Fibroblast of lung (primary cell): Measurements from ENCODE around the gene WSB1. TPM values are rescaled to one million over a fixed set of nuclear protein-coding genes. Genes with fewer than 3 reads are reported as not detected.

Source experiments
- DNase-seq, 2 donors: peaks; one replicate each; pipeline versions ENCODE4 v3.0.0 to v3.0.0-alpha.2; 2010; ENCODE audit warnings: low read depth in 2 of 2
- H2AFZ ChIP-seq: 2 replicates; pipeline ENCODE4 v1.5.1; 2012; ENCODE audit warnings: low read length, control low read depth, inconsistent platforms
- H3K27ac ChIP-seq: 2 replicates; pipeline ENCODE4 v1.5.1; 2011; ENCODE audit warnings: low read length, control low read depth; ENCODE audit not compliant: insufficient read depth
- H3K27me3 ChIP-seq: 2 replicates; pipeline ENCODE4 v1.5.1; 2011; ENCODE audit warnings: mild to moderate bottlenecking, low read length; ENCODE audit not compliant: control insufficient read depth, insufficient read depth
- H3K36me3 ChIP-seq: 2 replicates; pipeline ENCODE4 v1.5.1; 2011; ENCODE audit warnings: low read length; ENCODE audit not compliant: control insufficient read depth, insufficient read depth
- H3K4me1 ChIP-seq: 2 replicates; pipeline ENCODE4 v1.5.1; 2011; ENCODE audit warnings: low read length; ENCODE audit not compliant: control insufficient read depth, insufficient read depth; ENCODE audit errors: extremely low read depth
- H3K4me2 ChIP-seq: 2 replicates; pipeline ENCODE4 v1.5.1; 2011; ENCODE audit warnings: low read length, control low read depth; ENCODE audit not compliant: insufficient read depth; ENCODE audit errors: extremely low read depth
- H3K4me3 ChIP-seq, 4 experiments: fragments of 200-600 bp in 1 of 4; sonication (generic) in 1 of 4; replicated peaks in 1 of 4; 2 replicates each; pipeline ENCODE4 v1.5.1; 2011 to 2016; ENCODE audit warnings: low read length in 4 of 4, low read depth in 3 of 4, mild to moderate bottlenecking in 3 of 4, control low read depth in 2 of 4, inconsistent platforms in 1 of 4, mixed read lengths in 1 of 4; ENCODE audit not compliant: insufficient read depth in 1 of 4; ENCODE audit errors: control extremely low read depth in 1 of 4
- H3K79me2 ChIP-seq: 2 replicates; pipeline ENCODE4 v1.5.1; 2012; ENCODE audit warnings: mild to moderate bottlenecking, low read length, inconsistent platforms; ENCODE audit not compliant: control insufficient read depth, insufficient read depth
- H3K9ac ChIP-seq: 2 replicates; pipeline ENCODE4 v1.5.1; 2011; ENCODE audit warnings: mild to moderate bottlenecking, low read length, control low read depth; ENCODE audit not compliant: insufficient read depth
- H3K9me3 ChIP-seq: 2 replicates; pipeline ENCODE4 v1.5.1; 2012; ENCODE audit warnings: low read depth, low read length; ENCODE audit not compliant: control insufficient read depth, insufficient read depth
- H4K20me1 ChIP-seq: 2 replicates; pipeline ENCODE4 v1.5.1; 2011; ENCODE audit warnings: low read length; ENCODE audit not compliant: control insufficient read depth, insufficient read depth; ENCODE audit errors: extremely low read depth
- EZH2 ChIP-seq: IDR thresholded peaks from 2 replicates; pipeline ENCODE4 v1.5.1; 2012; ENCODE audit warnings: low read length, control low read depth, mild to moderate bottlenecking; ENCODE audit errors: missing control alignments
- polyA plus RNA-seq, 2 donors: library from polyadenylated mRNA; depleted of rRNA in 1 of 2; stranded (reverse) in 1 of 2; unstranded in 1 of 2; fragments of >200 nt; gene quantifications; 2 replicates each; pipeline ENCODE4 v1.2.1, GENCODE V29; 2011 to 2012; ENCODE audit warnings: missing spikeins in 1 of 2
- total RNA-seq: library from RNA; depleted of rRNA; stranded (reverse); fragments of >200 nt; gene quantifications from 2 replicates; pipeline ENCODE4 v1.2.1, GENCODE V29; 2014
- TF ChIP-seq, protein P1 (sequence below), 2 donors: IDR thresholded peaks in 1 of 2; conservative IDR thresholded peaks in 1 of 2; 1 replicate in 1 of 2; 2 replicates in 1 of 2; pipeline ENCODE4 v1.5.1; 2011 to 2012; ENCODE audit warnings: low read length in 2 of 2, control low read depth in 1 of 2, inconsistent platforms in 1 of 2, low read depth in 1 of 2, mild to moderate bottlenecking in 1 of 2

The WSB1 gene
- total and polyA plus RNA-seq, 2 donors (not counting 1 experiment from before 2014, with no cell fraction given) = 96.3 to 139 TPM

GRCh38 chr17:27318228-27318627 is 24.3 kb downstream of the WSB1 start:
- Histone ChIP-seq H3K4me2 (no peak overlapping the region), H3K9ac (no peak overlapping the region), H3K79me2 (no peaks in the 10 kb centered on the region), H4K20me1 (no peaks in the 10 kb centered on the region), H3K4me3 (no peak overlapping the region), H3K36me3 (peaks cover 6% of the 10 kb centered on the region), H3K9me3 (no peaks in the 10 kb centered on the region), H3K4me1 (peaks cover 4% of the 10 kb centered on the region), H3K27me3 (no peaks in the 10 kb centered on the region), H3K27ac (no peak overlapping the region), H2AFZ (no peak overlapping the region)
- no peak for DNase-seq
- no peak for TF ChIP-seq EZH2
- TF ChIP-seq, protein P1, sequence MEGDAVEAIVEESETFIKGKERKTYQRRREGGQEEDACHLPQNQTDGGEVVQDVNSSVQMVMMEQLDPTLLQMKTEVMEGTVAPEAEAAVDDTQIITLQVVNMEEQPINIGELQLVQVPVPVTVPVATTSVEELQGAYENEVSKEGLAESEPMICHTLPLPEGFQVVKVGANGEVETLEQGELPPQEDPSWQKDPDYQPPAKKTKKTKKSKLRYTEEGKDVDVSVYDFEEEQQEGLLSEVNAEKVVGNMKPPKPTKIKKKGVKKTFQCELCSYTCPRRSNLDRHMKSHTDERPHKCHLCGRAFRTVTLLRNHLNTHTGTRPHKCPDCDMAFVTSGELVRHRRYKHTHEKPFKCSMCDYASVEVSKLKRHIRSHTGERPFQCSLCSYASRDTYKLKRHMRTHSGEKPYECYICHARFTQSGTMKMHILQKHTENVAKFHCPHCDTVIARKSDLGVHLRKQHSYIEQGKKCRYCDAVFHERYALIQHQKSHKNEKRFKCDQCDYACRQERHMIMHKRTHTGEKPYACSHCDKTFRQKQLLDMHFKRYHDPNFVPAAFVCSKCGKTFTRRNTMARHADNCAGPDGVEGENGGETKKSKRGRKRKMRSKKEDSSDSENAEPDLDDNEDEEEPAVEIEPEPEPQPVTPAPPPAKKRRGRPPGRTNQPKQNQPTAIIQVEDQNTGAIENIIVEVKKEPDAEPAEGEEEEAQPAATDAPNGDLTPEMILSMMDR (conservative IDR thresholded peaks at IDR 0.05 in 1 of 2, IDR thresholded peaks at IDR 0.05 in 1 of 2; ENCODE audit: low read depth in 1 of 2, low read length in 2 of 2) = no peak

GRCh38 chr17:27318633-27319032 is 24.7 kb downstream of the WSB1 start:
- H3K4me3 ChIP-seq = no peak overlapping the region
- TF ChIP-seq, protein P1 (conservative IDR thresholded peaks at IDR 0.05 in 1 of 2, IDR thresholded peaks at IDR 0.05 in 1 of 2; ENCODE audit: low read depth in 1 of 2, low read length in 2 of 2) = no peak
- no peak for TF ChIP-seq EZH2
- H3K27ac ChIP-seq = no peak overlapping the region
- no peaks in the 10 kb centered on the region for H4K20me1 ChIP-seq
- no peak overlapping the region for H3K9ac ChIP-seq
- DNase-seq = no peak
- no peaks in the 10 kb centered on the region for H3K79me2 ChIP-seq
- peaks cover 4% of the 10 kb centered on the region for H3K4me1 ChIP-seq
- H3K27me3 ChIP-seq = no peaks in the 10 kb centered on the region
- no peak overlapping the region for H3K4me2 ChIP-seq
- no peaks in the 10 kb centered on the region for H3K9me3 ChIP-seq
- H3K36me3 ChIP-seq = peaks cover 6% of the 10 kb centered on the region
- H2AFZ ChIP-seq = no peak overlapping the region

DNA sequence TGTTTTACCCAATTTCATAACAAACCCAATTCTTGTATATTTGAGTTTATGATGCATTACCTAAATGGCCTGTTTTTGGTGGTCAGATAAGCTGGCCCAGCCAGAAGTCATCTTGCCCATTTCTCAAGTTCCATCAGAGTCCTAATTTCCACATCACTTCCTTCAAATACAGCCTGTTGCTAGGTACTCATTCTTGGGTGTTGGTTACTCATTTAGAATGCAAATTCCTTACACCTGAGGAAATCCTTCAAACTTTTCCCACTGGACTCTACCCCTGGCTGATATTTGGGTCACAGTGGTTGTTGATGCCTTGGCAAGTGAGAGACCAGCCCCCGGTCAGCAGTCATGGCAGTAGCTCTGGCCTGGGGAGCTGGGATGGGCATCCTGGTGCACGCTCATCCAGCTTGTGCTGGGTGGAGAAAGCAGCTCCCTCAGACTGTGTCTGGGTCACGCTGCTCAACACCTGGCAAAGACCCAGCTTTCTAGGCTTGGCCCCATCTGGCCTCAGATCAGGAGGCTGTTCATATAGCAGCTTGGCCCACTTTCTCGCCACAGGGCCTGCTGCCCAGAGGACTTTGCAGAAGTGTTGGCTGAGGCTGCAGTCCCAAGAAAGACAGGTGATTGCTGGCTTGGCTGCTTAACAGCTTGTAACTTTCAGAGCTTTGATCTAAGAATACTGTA is 25.8 kb downstream of the WSB1 start:
- Histone ChIP-seq H3K9ac (no peak overlapping the region), H3K4me1 (peaks cover 4% of the 10 kb centered on the region), H3K9me3 (no peaks in the 10 kb centered on the region), H3K4me2 (no peak overlapping the region), H3K79me2 (no peaks in the 10 kb centered on the region), H2AFZ (no peak overlapping the region), H3K36me3 (peaks cover 5% of the 10 kb centered on the region), H3K4me3 (no peak overlapping the region), H3K27me3 (no peaks in the 10 kb centered on the region), H3K27ac (no peak overlapping the region), H4K20me1 (no peaks in the 10 kb centered on the region)
- DNase-seq = peak; percentile 60 to 95
- TF ChIP-seq, protein P1 (conservative IDR thresholded peaks at IDR 0.05 in 1 of 2, IDR thresholded peaks at IDR 0.05 in 1 of 2; ENCODE audit: low read depth in 1 of 2, low read length in 2 of 2) = no peak
- no peak for TF ChIP-seq EZH2
